ENCODE results near the gene COL17A1.

DNA sequence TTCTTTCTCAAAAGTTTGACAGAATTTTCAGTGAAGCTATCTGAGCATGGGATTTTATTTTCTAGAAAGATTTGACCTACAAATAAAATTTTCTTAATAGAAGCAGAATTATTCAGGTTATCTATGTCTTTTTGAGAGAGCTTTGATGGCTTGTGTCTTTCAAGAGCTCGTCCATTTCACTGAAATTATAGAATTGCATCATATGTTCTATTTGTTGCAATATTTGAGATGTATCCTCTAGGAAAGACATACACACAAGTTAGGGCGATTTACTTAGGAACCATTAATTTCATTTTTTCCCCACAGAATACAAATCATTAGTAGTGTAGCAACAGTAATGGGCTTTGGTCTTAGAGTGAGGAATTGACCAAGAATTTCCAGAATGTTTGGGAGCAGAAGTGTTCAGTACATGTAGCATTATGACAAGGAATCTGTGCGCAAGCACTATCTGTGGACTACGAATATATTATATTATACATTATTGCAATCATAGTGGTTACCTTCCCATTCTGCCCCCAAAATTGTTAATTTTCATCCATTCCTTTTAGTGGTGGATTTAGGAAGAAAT lies 12.8 kb upstream of the COL17A1 start:
- TF ChIP-seq POLR2AphosphoS5 (IDR thresholded peaks at IDR 0.05), result no peak
- TF ChIP-seq, protein P1, sequence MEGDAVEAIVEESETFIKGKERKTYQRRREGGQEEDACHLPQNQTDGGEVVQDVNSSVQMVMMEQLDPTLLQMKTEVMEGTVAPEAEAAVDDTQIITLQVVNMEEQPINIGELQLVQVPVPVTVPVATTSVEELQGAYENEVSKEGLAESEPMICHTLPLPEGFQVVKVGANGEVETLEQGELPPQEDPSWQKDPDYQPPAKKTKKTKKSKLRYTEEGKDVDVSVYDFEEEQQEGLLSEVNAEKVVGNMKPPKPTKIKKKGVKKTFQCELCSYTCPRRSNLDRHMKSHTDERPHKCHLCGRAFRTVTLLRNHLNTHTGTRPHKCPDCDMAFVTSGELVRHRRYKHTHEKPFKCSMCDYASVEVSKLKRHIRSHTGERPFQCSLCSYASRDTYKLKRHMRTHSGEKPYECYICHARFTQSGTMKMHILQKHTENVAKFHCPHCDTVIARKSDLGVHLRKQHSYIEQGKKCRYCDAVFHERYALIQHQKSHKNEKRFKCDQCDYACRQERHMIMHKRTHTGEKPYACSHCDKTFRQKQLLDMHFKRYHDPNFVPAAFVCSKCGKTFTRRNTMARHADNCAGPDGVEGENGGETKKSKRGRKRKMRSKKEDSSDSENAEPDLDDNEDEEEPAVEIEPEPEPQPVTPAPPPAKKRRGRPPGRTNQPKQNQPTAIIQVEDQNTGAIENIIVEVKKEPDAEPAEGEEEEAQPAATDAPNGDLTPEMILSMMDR (IDR thresholded peaks at IDR 0.05), result no peak
